Stomach (tissue), 9 donors: Measurements from ENCODE around the gene HS2ST1. TPM values are rescaled to one million over a fixed set of nuclear protein-coding genes. Genes with fewer than 3 reads are reported as not detected.

Experiments
- DNase-seq, 2 donors: peaks; one replicate each; pipeline versions ENCODE4 v3.0.0 to v3.0.0-alpha.2; 2013 to 2019
- H3K27ac ChIP-seq, 5 donors: fragments of 200-600 bp in 4 of 5; sonication (generic) in 4 of 5; one replicate each; pipeline ENCODE4 v1.5.1; 2013 to 2019; ENCODE audit warnings: mild to moderate bottlenecking in 1 of 5, moderate library complexity in 1 of 5
- H3K27me3 ChIP-seq, 3 donors: fragments of 200-600 bp; sonication (generic); one replicate each; pipeline ENCODE4 v1.5.1; 2017 to 2019; ENCODE audit warnings: mixed run types in 1 of 3
- H3K36me3 ChIP-seq, 4 donors: fragments of 200-600 bp; sonication (generic); 1 replicate in 3 of 4; 2 replicates in 1 of 4; pipeline ENCODE4 v1.5.1; 2016 to 2019
- H3K4me1 ChIP-seq, 4 donors: fragments of 200-600 bp; sonication (generic); one replicate each; pipeline ENCODE4 v1.5.1; 2016 to 2019
- H3K4me3 ChIP-seq, 4 donors: fragments of 200-600 bp; sonication (generic) in 3 of 4; one replicate each; pipeline ENCODE4 v1.5.1; 2016 to 2019; ENCODE audit warnings: mild to moderate bottlenecking in 1 of 4
- H3K9me3 ChIP-seq, 4 donors: fragments of 200-600 bp; sonication (generic); one replicate each; pipeline ENCODE4 v1.5.1; 2016 to 2019
- EP300 ChIP-seq: sonication (generic); formaldehyde crosslinking; IDR thresholded peaks from one replicate; pipeline ENCODE4 v1.6.1; 2017; ENCODE audit warnings: antibody characterized with exemption
- POLR2A ChIP-seq, 4 donors: fragments of 450-650 bp; IDR thresholded peaks; one replicate each; pipeline ENCODE4 v1.6.1; 2016; ENCODE audit warnings: antibody characterized with exemption in 4 of 4, control low read depth in 2 of 4, mild to moderate bottlenecking in 1 of 4, moderate library complexity in 1 of 4
- POLR2AphosphoS5 ChIP-seq, 3 donors: sonication (generic); formaldehyde crosslinking; IDR thresholded peaks; one replicate each; pipeline ENCODE4 v1.6.1; 2016; ENCODE audit warnings: antibody characterized with exemption in 3 of 3
- WGBS, 5 donors: extraction: QIAGEN DNeasy Blood & Tissue Kit in 3 of 5; methylation state at CpG; one replicate each; pipeline versions ENCODE4 v1.1.5 to v1.1.7; 2013 to 2018; 5-methylcytosine and 5-hydroxymethylcytosine counted together
- intact Hi-C: fragments of 100-400 bp; cut with DNase I; formaldehyde crosslinking; loops from one replicate; pipeline ENCODE4 v1.15.1; 2023; ENCODE audit warnings: low total_unique reads
- polyA plus RNA-seq, 3 donors: library from polyadenylated mRNA; stranded (reverse); fragments of 200-250 nt; gene quantifications; one replicate each; pipeline ENCODE4 v1.2.3, GENCODE V29; 2013
- total RNA-seq, 5 donors: library from RNA; depleted of rRNA; stranded (reverse); fragments of >200 nt; gene quantifications; one replicate each; pipeline versions ENCODE4 v1.1.0 to v1.2.3, GENCODE V29; 2014 to 2016
- TF ChIP-seq, protein P1 (sequence below), 7 experiments: fragments of 450-650 bp in 4 of 7; fragments of 200-600 bp in 3 of 7; sonication (generic) in 3 of 7; IDR thresholded peaks; one replicate each; pipeline ENCODE4 v1.5.1; 2016 to 2019; ENCODE audit warnings: antibody characterized with exemption in 7 of 7, control low read depth in 2 of 7, mild to moderate bottlenecking in 1 of 7
- donor health status: healthy with polysubstance abuse.
- donor health status: Bipolar disorder and iron deficiency.
- donor health status: healthy.

HS2ST1 gene
- total and polyA plus RNA-seq, 8 donors: 1.8 to 29.0 (median 5.1) TPM

DNA sequence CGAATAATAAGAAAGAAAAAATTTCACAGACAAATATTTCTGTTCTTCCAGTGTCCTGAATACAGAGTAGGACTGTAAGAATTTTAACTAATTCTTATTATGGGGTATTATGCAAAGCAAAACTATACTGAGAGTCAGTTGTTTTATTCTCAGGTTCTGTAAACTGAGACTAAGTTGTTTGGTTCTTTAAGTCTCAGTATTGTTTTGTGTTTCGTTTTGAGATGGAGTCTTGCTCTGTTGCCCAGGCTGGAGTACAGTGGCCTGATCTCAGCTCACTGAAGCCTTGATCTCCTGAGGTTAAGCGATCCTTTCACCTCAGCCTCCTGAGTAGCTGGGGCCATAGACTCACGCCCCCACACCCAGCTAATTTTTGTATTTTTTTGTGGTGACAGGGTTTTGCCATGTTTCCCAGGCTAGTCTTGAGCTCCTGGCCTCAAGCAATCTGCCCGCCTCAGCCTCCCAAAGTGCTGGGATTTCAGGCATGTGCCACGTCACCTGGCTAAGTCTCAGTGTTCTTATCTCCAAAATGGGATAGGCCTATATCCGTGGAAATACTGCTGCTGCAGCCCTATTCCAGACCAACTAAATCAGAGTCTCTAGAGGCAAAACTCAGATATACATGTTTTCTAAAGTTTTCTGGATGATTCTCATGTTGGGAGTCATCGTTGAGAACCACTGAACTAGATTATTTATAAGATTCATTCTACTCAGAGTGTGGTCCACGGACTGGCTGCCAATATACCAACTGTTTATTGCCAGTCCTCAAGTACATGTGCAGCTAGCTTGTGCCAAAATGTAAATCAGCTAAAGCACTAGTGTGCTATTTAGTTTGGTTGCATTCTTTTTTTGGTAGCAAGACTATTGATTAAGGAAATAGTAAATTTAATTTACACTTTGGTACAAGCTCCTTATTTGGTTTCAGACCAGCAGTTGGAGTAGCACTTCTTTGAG, 116.6 kb downstream of the HS2ST1 start:
- Histone ChIP-seq H3K4me1 (peaks cover 0 to 7% (median 0%) of the 10 kb centered on the region in 4 donors), H3K27ac (no peak overlapping the region), H3K9me3 (no peaks in the 10 kb centered on the region), H3K27me3 (no peaks in the 10 kb centered on the region), H3K36me3 (no peaks in the 10 kb centered on the region), H3K4me3 (no peak overlapping the region)
- intact Hi-C loops: no loop called here
- no peak for DNase-seq
- TF ChIP-seq POLR2A (IDR thresholded peaks at IDR 0.05) (no peak), POLR2AphosphoS5 (IDR thresholded peaks at IDR 0.05) (no peak), EP300 (no peak)
- TF ChIP-seq, protein P1, sequence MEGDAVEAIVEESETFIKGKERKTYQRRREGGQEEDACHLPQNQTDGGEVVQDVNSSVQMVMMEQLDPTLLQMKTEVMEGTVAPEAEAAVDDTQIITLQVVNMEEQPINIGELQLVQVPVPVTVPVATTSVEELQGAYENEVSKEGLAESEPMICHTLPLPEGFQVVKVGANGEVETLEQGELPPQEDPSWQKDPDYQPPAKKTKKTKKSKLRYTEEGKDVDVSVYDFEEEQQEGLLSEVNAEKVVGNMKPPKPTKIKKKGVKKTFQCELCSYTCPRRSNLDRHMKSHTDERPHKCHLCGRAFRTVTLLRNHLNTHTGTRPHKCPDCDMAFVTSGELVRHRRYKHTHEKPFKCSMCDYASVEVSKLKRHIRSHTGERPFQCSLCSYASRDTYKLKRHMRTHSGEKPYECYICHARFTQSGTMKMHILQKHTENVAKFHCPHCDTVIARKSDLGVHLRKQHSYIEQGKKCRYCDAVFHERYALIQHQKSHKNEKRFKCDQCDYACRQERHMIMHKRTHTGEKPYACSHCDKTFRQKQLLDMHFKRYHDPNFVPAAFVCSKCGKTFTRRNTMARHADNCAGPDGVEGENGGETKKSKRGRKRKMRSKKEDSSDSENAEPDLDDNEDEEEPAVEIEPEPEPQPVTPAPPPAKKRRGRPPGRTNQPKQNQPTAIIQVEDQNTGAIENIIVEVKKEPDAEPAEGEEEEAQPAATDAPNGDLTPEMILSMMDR (IDR thresholded peaks at IDR 0.05): no peak
- 89 to 94% (median 93%) methylated on average over 9 of the region's 9 CpGs for WGBS, 5 donors

GRCh38 chr1:87034351-87034750, 119.9 kb downstream of the HS2ST1 start:
- TF ChIP-seq POLR2AphosphoS5 (IDR thresholded peaks at IDR 0.05) (no peak), EP300 (no peak), POLR2A (IDR thresholded peaks at IDR 0.05) (no peak)
- TF ChIP-seq, protein P1 (IDR thresholded peaks at IDR 0.05): no peak
- WGBS, 5 donors: 85 to 90% (median 88%) methylated on average over 2 of the region's 2 CpGs
- no peak for DNase-seq
- Histone ChIP-seq H3K27me3 (no peaks in the 10 kb centered on the region), H3K4me1 (no peaks in the 10 kb centered on the region), H3K27ac (no peak overlapping the region), H3K4me3 (no peak overlapping the region), H3K9me3 (no peaks in the 10 kb centered on the region), H3K36me3 (no peaks in the 10 kb centered on the region)
- intact Hi-C loops: no loop called here

GRCh38 chr1:87039096-87039495, 124.7 kb downstream of the HS2ST1 start:
- intact Hi-C loops: no loop called here
- no peaks in the 10 kb centered on the region for H3K9me3 ChIP-seq
- TF ChIP-seq, protein P1 (IDR thresholded peaks at IDR 0.05): no peak
- no peak for TF ChIP-seq EP300
- TF ChIP-seq POLR2AphosphoS5 (IDR thresholded peaks at IDR 0.05): no peak
- no peak for TF ChIP-seq POLR2A (IDR thresholded peaks at IDR 0.05)
- no peak for DNase-seq
- no peak overlapping the region for H3K27ac ChIP-seq
- H3K4me3 ChIP-seq: no peak overlapping the region
- H3K36me3 ChIP-seq: no peaks in the 10 kb centered on the region
- WGBS, 5 donors: 93 to 99% (median 98%) methylated on average over 3 of the region's 3 CpGs
- H3K27me3 ChIP-seq: no peaks in the 10 kb centered on the region
- no peaks in the 10 kb centered on the region for H3K4me1 ChIP-seq

DNA sequence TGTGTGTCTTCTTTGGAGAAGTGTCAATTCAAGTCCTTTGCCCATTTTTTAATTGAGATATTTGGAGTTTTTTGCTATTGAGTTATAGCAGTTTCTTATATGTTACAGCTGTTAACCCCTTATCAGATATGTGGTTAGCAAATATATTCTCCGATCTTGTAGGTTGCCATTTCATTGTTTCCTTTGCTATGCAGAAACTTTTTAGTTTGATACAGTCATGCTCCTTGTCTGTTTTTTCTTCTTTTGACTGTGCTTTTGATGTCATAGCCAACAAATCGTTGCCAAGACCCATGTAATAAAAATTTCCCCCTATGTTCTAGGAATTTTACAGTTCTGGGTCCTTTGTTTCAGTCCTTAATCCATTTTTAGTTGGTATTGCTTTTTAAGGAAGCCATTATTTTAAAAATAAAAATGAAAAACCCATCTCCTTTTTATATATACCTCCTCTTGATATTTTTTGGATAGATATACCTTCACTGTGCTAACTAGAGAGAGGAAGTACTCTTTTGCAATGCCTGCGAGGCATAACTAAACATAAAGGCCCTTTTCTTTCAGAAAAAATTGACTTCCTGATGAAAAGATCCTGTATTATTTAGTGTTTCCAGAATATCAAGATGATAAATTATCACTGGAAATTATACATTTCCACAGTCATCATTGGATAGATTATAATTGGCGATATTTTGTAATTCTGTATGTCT, 127.8 kb downstream of the HS2ST1 start:
- TF ChIP-seq POLR2A (IDR thresholded peaks at IDR 0.05) (no peak), POLR2AphosphoS5 (IDR thresholded peaks at IDR 0.05) (no peak), EP300 (no peak)
- TF ChIP-seq, protein P1 (IDR thresholded peaks at IDR 0.05): no peak
- no peaks in the 10 kb centered on the region for H3K4me1 ChIP-seq
- no peaks in the 10 kb centered on the region for H3K36me3 ChIP-seq
- intact Hi-C loops: no loop called here
- no peak for DNase-seq
- H3K9me3 ChIP-seq: no peaks in the 10 kb centered on the region
- H3K27me3 ChIP-seq: no peaks in the 10 kb centered on the region
- WGBS, 5 donors: 72 to 75% (median 73%) methylated on average over 4 of the region's 4 CpGs
- no peak overlapping the region for H3K27ac ChIP-seq
- no peak overlapping the region for H3K4me3 ChIP-seq
